Kasumi-1 (cell line): ENCODE measurements around the gene FADS6.
A peak's percentile ranks its signal among the peaks of the same experiment; 100 is the strongest.

Experiments used
- DNase-seq, 2 experiments: peaks; one replicate each; lab custom pipeline; 2025; lab: John Stamatoyannopoulos, UW

The FADS6 gene

GRCh38 chr17:74852237-74853047 is 41.0 kb downstream of the FADS6 start:
- no peak for DNase-seq

- DNase-seq = no peak
Measured at GRCh38 chr17:74851612-74852236, 41.7 kb downstream of the FADS6 start.

GRCh38 chr17:74850914-74851313 is 42.5 kb downstream of the FADS6 start:
- DNase-seq = no peak

- DNase-seq = no peak
Measured at GRCh38 chr17:74850310-74850709, 43.1 kb downstream of the FADS6 start.

GRCh38 chr17:74848656-74849399 is 44.6 kb downstream of the FADS6 start:
- DNase-seq = no peak

GRCh38 chr17:74846621-74847020 is 46.8 kb downstream of the FADS6 start:
- no peak for DNase-seq

- DNase-seq = no peak
Measured at GRCh38 chr17:74843352-74843627, 50.1 kb downstream of the FADS6 start.

GRCh38 chr17:74842599-74843351 is 50.7 kb downstream of the FADS6 start:
- DNase-seq = peak; percentile 35 to 61

GRCh38 chr17:74842146-74842598 is 51.3 kb downstream of the FADS6 start:
- DNase-seq = no peak

GRCh38 chr17:74840989-74841666 is 52.3 kb downstream of the FADS6 start:
- peak; percentile 74 to 83 for DNase-seq

GRCh38 chr17:74839990-74840852 is 53.2 kb downstream of the FADS6 start:
- DNase-seq = no peak

- DNase-seq = no peak
Measured at GRCh38 chr17:74838274-74838673, 55.2 kb downstream of the FADS6 start.

- DNase-seq = no peak
Measured at GRCh38 chr17:74836691-74837467, 56.6 kb downstream of the FADS6 start.

- no peak for DNase-seq
Measured at GRCh38 chr17:74836191-74836590, 57.2 kb downstream of the FADS6 start.

GRCh38 chr17:74833501-74834377 is 59.7 kb downstream of the FADS6 start:
- peak; percentile 45 to 59 for DNase-seq

GRCh38 chr17:74832421-74832820 is 61.0 kb downstream of the FADS6 start:
- DNase-seq = no peak

- no peak for DNase-seq
Measured at GRCh38 chr17:74831444-74832146, 61.8 kb downstream of the FADS6 start.

- DNase-seq = no peak
Measured at GRCh38 chr17:74830861-74831260, 62.6 kb downstream of the FADS6 start.
